Measurements from ENCODE around the gene PTPRN2.

The PTPRN2 gene

GRCh38 chr7:158031867-158032308 lies 555.7 kb downstream of the PTPRN2 start:
- no peak for DNase-seq

- DNase-seq: no peak
Observed at GRCh38 chr7:158030566-158030965, 557.1 kb downstream of the PTPRN2 start.

- DNase-seq: no peak
Observed at GRCh38 chr7:158030071-158030470, 557.6 kb downstream of the PTPRN2 start.

- DNase-seq: no peak
Observed at GRCh38 chr7:158029509-158029908, 558.1 kb downstream of the PTPRN2 start.

- no peak for DNase-seq
Observed at GRCh38 chr7:158028971-158029370, 558.7 kb downstream of the PTPRN2 start.

- DNase-seq: no peak
Observed at GRCh38 chr7:158028290-158028941, 559.2 kb downstream of the PTPRN2 start.

GRCh38 chr7:158027646-158028045 lies 560.0 kb downstream of the PTPRN2 start:
- DNase-seq: no peak

GRCh38 chr7:158026636-158027265 lies 560.9 kb downstream of the PTPRN2 start:
- DNase-seq: no peak

- no peak for DNase-seq
Observed at GRCh38 chr7:158025686-158026600, 561.7 kb downstream of the PTPRN2 start.

- DNase-seq: no peak
Observed at GRCh38 chr7:158024881-158025280, 562.7 kb downstream of the PTPRN2 start.

GRCh38 chr7:158024351-158024715 lies 563.3 kb downstream of the PTPRN2 start:
- no peak for DNase-seq

- DNase-seq: no peak
Observed at GRCh38 chr7:158023681-158024350, 563.8 kb downstream of the PTPRN2 start.

GRCh38 chr7:158023157-158023556 lies 564.5 kb downstream of the PTPRN2 start:
- DNase-seq: no peak

GRCh38 chr7:158022601-158023000 lies 565.0 kb downstream of the PTPRN2 start:
- DNase-seq: no peak

- no peak for DNase-seq
Observed at GRCh38 chr7:158021836-158022235, 565.8 kb downstream of the PTPRN2 start.

GRCh38 chr7:158020706-158021095 lies 566.9 kb downstream of the PTPRN2 start:
- no peak for DNase-seq

- DNase-seq: no peak
Observed at GRCh38 chr7:158019726-158020705, 567.6 kb downstream of the PTPRN2 start.

GRCh38 chr7:158018971-158019645 lies 568.5 kb downstream of the PTPRN2 start:
- no peak for DNase-seq

GRCh38 chr7:158018098-158018762 lies 569.4 kb downstream of the PTPRN2 start:
- no peak for DNase-seq
